ENCODE results near the gene POLL.
A peak's percentile ranks its signal among the peaks of the same experiment; 100 is the strongest.
"Not testable (repeated sequence)": the region's sequence is repeated elsewhere in the genome, so short reads cannot be mapped to it uniquely, and the experiment has no call there.

Gene POLL

DNA sequence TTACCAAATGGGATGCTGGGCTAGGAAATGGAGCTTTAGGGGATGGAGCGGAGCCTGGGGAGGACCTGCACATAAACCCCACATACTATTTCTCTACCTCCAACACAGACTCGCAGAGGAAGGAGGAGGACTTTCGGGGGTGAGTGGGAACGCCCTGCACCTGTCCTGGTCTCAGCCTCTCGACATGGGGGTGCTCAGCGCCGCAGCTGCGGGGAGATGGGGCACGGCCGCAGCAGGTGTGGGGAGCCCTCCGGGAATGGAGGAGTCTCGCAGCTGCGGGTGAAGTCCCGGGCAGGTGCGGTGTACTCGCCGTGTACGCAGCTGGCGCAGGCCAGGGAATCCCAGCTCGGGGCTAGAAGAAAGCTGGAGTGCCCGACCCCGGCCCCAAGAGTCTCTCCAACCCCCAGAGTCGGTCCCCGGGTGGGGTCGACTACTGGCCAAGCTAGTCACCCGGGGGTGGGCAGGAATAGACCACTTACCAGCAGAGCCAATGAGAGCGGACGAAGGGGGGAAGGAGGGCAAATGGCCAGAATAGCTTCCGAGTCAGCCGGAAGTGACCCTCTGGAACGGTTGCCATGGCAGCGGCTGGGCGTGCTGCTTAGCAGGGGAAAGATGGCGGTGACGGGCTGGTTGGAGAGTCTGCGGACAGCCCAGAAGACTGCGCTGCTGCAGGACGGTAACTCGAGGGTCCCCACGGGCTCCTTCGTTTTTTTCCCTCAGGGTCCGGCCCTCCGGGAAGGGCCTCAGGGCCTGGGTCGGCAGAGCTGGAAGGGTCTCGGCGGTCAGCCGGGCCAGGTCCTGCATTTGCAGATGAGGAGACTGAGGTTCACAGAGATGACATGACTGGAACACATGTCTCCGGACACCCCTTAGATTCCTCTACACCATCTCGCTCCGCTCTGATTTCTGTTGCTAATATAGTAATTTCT, at the start of gene POLL, which contains the start of gene DPCD:
Gene POLL, minus strand, starts transcription at position 533 of the 929 bp plus-strand sequence. CDS start 897 bp downstream, outside the sequence.
Gene DPCD, plus strand, starts transcription at position 597 of the 929 bp plus-strand sequence. Its CDS starts 16 bp downstream, at position 613.
- peak; percentile 83 to 91 for DNase-seq (ENCODE audit: low read depth in 2 of 2)

GRCh38 chr10:101633510-101633909, 45.5 kb upstream of the POLL start:
- not testable (repeated sequence) for DNase-seq (ENCODE audit: low read depth in 2 of 2)

DNA sequence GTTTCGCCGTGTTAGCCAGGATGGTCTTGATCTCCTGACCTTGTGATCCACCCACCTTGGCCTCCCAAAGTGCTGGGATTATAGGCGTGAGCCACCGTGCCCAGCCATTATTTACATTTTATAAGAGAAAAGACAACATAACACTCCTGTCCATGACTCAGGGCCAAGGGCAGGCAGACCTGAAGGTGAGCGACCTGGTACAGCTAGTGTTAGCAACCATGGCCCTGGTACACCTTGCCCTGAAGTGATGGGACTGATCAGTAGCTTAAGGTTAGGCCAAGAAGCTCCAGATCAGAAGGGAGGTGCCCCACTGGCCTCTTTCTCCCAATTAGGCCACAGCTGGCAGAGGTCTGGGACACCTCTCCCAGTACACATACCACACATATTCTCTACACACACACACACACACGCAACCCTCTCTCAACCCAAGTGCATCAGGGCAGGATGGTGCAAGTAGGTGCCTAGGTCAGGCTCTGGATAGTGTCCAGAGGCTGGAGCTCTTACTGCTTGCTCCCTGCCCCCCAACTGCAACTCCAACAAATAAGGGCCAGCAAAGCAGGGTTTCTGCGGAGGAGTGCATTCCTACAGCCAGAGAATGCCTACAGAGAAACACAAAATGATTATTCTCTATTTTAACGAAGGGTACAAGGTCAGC, 43.9 kb upstream of the POLL start:
- no peak for DNase-seq (ENCODE audit: low read depth in 2 of 2)

DNA sequence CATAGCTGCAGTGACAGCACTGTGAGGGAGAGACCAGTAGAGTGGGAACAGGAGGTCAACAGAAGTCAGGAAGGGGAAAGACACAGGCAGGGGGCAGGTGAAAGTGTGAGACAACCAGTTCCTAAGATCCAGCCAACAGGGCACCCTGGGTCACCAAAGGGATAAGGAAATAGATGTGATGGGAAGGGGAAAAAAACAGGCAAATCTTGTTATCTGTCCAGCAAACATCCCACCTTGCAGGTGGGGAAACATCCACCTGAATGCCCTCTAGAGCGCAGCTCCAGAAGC, 42.5 kb upstream of the POLL start:
- no peak for DNase-seq (ENCODE audit: low read depth in 2 of 2)

DNA sequence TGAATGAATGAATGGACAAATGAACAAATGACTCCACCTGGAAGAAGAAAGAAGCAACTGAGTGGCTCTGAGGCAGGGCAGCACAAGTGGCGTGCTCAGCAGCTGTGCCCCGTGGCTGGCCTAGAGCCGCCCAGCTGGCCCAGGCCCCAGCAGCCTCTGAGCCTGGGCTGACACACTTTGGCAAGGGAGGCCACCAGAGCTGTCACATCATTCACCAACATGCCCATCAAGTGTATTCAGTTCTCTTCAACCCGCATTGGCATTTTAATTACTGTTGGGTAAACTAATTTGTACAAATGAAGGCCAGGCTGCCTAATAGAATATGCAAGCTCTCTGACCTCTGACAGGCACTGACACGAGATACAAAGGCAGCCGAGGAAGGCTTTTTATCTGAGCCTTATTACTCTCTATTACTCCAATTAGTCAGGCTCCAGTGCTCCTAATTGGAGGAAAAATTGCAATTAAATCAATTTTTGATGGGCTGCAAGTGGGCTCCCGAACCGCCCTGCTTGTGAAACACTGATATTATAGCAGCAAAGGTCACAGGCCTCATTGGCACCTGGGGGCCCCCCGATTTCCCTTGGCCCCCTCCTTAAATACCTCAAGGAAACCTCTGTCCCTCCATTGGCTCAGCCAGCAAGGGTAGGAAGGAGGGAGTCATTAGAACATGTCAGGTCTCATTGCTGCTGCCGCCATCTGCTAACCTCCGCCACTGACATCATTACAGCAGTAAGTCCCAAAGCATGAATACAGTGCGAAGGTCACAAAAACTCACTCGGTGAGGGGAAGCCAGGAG, 42.0 kb upstream of the POLL start:
- no peak for DNase-seq (ENCODE audit: low read depth in 2 of 2)

DNA sequence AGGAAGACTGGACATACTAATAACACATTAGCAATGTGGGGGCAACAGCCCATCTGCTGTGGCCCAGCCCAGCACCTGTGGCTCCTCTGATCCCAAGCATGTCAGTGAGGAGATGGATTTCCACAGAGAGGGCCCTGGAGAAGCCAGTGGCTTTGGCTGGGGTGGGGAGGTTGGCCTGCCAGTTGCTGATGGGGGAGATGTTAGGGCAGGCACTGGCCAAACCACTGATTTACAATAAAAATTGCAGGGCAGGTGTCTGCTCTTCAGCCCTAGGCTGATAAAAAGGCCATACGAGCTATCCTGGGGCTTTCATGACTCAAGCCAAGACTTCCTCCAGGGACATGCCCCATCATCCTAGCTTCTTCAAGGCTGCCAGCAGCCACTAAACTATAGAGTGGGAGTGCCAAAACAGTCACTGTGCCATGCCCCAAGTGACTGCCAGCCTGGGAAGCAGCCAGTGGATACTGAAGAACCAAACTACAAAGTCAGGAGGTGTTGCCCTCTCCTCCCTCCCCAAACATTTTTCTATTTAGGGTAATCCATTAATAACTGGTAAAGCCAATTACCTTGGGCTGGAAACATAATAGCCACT, 37.9 kb upstream of the POLL start:
- DNase-seq (ENCODE audit: low read depth in 2 of 2): no peak

DNA sequence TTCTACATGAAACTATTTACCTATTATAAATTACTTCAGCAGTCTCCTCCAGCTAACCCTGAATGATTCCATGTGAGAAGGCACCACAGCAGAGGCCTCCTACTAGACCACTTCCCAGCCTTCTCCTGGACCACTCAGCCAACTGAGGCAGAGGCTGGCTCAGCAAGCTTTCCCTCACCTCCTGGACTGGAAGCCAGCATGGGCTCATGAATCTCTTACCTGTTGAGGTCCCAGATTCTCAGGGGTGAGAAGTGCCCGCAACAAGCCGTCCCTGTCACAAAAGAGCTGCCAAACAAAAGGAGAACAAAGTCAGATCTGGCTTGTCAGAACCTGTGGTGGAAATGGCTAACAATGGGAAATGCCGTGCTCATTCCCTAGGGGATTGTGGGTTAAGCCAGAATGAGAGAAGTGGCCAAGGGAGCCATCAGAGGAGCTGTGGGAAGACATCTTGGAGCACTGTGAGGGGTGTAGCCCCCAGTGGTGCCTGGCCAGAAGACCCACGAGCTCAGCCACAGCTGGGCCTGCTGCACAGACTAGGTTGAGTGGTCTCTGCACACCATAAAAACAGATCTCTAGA, 36.6 kb upstream of the POLL start:
- DNase-seq (ENCODE audit: low read depth in 2 of 2): no peak

- DNase-seq (ENCODE audit: low read depth in 2 of 2): no peak
Measured at GRCh38 chr10:101623528-101623927, 35.5 kb upstream of the POLL start.

DNA sequence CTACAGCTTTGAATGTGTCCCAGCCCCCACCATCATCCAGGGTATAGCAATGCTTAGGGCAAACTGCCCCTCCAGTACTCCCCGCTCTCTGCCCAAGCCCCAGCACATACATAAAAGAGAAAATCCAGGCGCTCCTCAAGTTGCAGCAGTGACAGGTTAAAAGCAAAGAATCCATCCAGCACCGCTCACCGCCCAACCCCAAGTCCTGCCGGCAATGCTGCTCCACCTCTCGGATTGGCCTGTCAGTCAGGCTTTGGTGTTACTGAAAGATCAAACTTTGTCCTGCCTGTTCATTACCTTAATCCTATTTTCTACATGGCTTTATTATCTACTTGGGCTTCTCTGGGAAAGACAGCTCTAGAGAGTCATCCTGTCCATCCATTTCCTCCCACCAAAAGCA, 31.9 kb upstream of the POLL start:
- no peak for DNase-seq (ENCODE audit: low read depth in 2 of 2)

GRCh38 chr10:101618871-101619270, 30.8 kb upstream of the POLL start:
- DNase-seq (ENCODE audit: low read depth in 2 of 2): no peak

DNA sequence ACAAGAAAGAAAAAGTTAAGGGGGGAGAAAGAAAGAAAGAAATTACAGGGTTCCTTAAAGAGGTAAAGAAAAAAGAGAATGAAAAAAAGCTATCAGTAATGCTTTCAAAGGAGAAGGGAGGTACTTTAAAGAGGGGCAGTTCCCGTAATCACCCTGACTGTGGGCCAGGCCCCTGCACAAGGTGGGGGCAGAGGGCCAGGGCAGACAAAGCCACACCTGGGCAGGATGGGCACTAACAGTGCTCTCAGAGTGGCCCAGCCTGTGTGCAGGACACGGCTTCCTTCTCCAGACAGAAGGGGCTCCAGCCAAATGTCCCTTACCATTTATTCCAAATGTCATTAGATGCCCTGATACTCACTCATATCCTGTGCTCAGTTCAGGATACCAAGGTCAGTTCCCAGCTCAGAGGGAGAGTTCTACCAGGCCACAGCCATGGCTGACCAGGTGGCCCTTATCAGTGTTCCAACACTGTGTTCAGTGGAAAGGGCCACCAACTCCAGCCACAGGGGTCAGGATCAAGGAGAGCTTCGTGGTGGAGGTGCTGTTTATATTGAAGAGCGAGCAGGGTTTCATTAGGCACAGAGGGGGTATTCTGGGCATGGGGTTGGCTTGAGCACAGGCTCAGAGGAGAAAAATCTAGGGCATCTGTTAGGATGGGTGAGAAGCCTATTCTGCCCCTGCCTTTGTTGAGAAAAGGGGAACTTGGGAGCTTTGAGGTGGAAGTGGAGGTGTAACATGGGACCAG, 29.9 kb upstream of the POLL start:
- no peak for DNase-seq (ENCODE audit: low read depth in 2 of 2)

GRCh38 chr10:101617102-101617823, 29.2 kb upstream of the POLL start:
- no peak for DNase-seq (ENCODE audit: low read depth in 2 of 2)

DNA sequence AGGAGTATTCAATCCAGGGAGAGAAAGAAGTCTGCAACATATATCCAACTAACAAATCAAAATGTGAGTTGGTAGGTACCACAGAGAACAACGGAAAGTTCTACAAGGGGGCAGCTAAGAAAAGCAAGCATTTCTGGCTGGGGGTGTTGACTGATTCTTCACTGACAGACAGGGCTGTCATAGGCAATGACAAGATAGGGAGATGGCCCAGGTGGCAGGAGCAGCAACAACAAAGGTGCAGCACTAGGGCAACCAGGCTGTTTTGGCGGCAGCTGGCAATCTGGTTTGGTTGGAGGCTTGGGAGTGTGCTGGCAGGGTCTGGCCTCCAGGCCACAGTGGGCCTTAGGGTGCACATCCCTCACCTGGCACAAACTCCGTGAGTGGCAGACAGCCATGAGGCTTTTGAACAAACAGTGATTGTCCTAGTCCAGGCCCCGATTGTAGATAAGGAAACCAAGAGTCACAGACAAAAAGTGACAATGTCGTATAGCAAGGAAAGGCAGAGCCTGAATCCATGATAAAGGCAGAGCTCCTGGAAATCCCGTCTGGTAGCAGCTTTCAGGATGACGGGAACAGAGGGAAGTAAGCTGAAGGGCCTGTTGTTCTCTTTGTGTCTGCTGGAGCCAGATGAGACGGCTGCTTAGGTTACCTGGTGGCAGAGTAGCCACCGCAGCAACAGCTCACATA, 28.5 kb upstream of the POLL start:
- no peak for DNase-seq (ENCODE audit: low read depth in 2 of 2)

- no peak for DNase-seq (ENCODE audit: low read depth in 2 of 2)
Measured at GRCh38 chr10:101615525-101616116, 27.6 kb upstream of the POLL start.

DNA sequence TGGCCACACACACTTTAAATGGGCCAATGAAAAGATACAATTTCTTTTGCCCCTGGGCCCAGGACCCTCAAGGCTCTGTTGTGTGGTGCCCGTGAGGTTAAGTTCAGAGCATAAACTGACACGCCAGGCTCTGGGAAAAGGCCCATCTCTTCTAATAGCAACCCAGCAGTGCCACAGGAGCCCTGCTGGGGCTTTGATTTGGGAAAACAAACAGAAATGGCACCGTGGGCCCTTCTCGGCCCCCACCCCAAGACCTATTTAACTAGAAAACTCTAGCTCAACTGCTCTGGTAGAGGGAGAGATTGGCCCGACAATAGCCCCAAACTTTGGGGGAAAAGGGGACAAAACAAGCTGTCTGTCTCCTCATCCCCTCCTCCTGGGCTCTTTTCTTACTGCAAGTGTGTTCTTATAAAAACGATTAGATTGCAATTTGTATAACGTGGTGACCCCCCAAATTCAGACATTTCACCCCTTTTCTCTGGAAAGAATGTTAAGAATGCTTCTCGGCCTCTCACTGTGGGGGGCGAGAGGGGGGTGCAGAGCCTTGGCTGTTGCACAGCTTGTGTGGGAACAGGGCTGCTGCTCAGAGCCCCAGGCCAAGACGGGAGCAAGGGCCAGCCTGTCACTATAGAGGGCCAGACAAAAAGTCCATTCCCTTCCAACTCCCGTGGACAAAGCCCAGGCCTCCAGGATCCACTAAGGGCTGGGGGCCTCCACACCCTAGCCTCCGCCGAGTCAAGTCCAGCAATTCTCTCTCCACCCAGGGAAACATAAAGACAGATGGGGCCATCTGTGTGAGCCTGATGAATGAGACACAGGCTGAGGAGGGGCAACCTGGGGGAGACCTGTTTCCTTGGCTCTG, 26.8 kb upstream of the POLL start:
- no peak for DNase-seq (ENCODE audit: low read depth in 2 of 2)

- DNase-seq (ENCODE audit: low read depth in 2 of 2): no peak
Measured at GRCh38 chr10:101613646-101614045, 25.6 kb upstream of the POLL start.

GRCh38 chr10:101612872-101613271, 24.8 kb upstream of the POLL start:
- no peak for DNase-seq (ENCODE audit: low read depth in 2 of 2)

- DNase-seq (ENCODE audit: low read depth in 2 of 2): no peak
Measured at GRCh38 chr10:101612086-101612485, 24.0 kb upstream of the POLL start.

All from stimulated activated CD4-positive, alpha-beta T cell treated with anti-CD3 and anti-CD28 coated beads, Interleukin-15, amount 100 ng/mL, for 48 hours (primary cell).